Epithelial cell of proximal tubule (primary cell): ENCODE results near the gene GPC4. TPM values are rescaled to one million over a fixed set of nuclear protein-coding genes. Genes with fewer than 3 reads are reported as not detected.

Experiments used
- DNase-seq: peaks from one replicate; pipeline ENCODE4 v3.0.0-alpha.2; 2011; ENCODE audit warnings: low read depth
- H3K4me3 ChIP-seq: 2 replicates; pipeline ENCODE4 v1.5.1; 2011; ENCODE audit warnings: low read depth, mild to moderate bottlenecking, low read length
- CTCF ChIP-seq: conservative IDR thresholded peaks from 2 replicates; pipeline ENCODE4 v1.5.1; 2012; ENCODE audit warnings: low read depth, mild to moderate bottlenecking, low read length
- total RNA-seq: library from RNA; depleted of rRNA; stranded (reverse); fragments of >200 nt; gene quantifications from 2 replicates; pipeline ENCODE4 v1.2.3, GENCODE V29; 2015

Gene GPC4
- total RNA-seq, 1 donor from 2014 or later = 14.2 TPM

- no peak for DNase-seq
- no peak for TF ChIP-seq CTCF
- H3K4me3 ChIP-seq = no peak overlapping the region
Measured at GRCh38 chrX:133399411-133399810, 15.9 kb downstream of the GPC4 start.

- H3K4me3 ChIP-seq = no peak overlapping the region
- TF ChIP-seq CTCF = no peak
- DNase-seq = no peak
Measured at GRCh38 chrX:133394765-133395164, 20.5 kb downstream of the GPC4 start.

GRCh38 chrX:133392671-133393070, 22.6 kb downstream of the GPC4 start:
- no peak for TF ChIP-seq CTCF

GRCh38 chrX:133391111-133391510, 24.2 kb downstream of the GPC4 start:
- no peak overlapping the region for H3K4me3 ChIP-seq
- DNase-seq = no peak
- no peak for TF ChIP-seq CTCF

More at GRCh38 chrX:133392671-133393070, 22.6 kb downstream of the GPC4 start:
- no peak for DNase-seq
- H3K4me3 ChIP-seq = no peak overlapping the region

- no peak overlapping the region for H3K4me3 ChIP-seq
- DNase-seq = no peak
- TF ChIP-seq CTCF = no peak
Measured at GRCh38 chrX:133390676-133391075, 24.6 kb downstream of the GPC4 start.

- no peak for TF ChIP-seq CTCF
- H3K4me3 ChIP-seq = no peak overlapping the region
- DNase-seq = no peak
Measured at GRCh38 chrX:133389975-133390374, 25.3 kb downstream of the GPC4 start.

GRCh38 chrX:133384454-133384853, 30.8 kb downstream of the GPC4 start:
- no peak overlapping the region for H3K4me3 ChIP-seq
- DNase-seq = no peak
- TF ChIP-seq CTCF = no peak
